Activated CD8-positive, alpha-beta memory T cell treated with anti-CD3 and anti-CD28 coated beads, Interleukin-2, amount 50 U/mL, for 48 hours (primary cell): ENCODE results near the gene USP49.

ENCODE experiments used
- DNase-seq: peaks from one replicate; pipeline ENCODE4 v3.0.0-alpha.2; 2020

USP49 gene

DNA sequence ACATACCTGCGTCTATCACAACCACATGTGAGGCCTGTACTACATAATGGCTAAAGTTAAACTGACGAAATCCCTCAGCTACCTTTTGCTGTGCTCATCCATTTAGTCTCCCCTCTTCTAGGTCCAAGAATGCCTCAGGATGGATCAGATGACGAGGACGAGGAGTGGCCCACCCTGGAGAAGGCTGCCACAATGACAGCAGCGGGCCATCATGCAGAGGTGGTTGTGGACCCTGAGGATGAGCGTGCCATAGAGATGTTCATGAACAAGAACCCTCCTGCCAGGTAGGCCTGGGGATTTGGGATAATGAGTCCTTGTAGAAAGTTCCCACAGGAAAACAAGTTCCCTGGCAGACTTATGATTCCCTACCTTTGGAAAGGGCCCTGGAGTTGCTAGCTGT lies 32.1 kb upstream of the USP49 start:
- DNase-seq = no peak

DNA sequence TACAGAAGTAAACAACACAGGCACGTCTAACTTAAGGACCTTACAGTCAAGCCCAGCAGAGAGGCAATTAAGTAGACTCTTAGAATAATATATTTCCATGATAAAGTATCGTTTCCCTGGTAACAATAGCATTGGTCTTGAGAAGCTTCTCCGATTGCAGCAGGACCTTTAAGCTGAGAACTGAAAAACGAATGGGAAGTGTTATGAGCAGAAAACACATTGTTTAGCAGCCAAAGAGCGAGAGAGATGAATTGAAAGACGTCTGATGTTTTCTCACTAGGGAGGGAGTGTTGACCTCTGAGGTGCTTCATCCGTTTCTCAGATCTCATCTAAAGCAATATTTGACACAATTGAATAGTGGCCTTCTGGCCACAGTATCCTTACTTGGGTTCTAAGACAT lies 27.0 kb upstream of the USP49 start:
- DNase-seq = no peak

DNA sequence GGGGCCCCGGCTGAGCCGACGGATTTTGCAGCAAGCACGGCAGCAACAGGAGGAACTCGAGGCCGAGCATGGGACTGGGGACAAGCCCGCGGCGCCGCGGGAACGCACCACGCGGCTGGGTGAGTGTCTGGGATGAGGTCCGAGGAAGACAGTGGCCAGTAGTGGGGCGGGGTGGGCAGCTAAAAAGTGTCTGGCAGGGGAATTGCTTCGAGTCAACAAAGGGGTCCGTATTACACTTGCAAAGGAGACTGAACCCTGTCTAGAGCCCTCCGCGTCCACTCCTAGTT lies 26.5 kb upstream of the USP49 start:
- no peak for DNase-seq

DNA sequence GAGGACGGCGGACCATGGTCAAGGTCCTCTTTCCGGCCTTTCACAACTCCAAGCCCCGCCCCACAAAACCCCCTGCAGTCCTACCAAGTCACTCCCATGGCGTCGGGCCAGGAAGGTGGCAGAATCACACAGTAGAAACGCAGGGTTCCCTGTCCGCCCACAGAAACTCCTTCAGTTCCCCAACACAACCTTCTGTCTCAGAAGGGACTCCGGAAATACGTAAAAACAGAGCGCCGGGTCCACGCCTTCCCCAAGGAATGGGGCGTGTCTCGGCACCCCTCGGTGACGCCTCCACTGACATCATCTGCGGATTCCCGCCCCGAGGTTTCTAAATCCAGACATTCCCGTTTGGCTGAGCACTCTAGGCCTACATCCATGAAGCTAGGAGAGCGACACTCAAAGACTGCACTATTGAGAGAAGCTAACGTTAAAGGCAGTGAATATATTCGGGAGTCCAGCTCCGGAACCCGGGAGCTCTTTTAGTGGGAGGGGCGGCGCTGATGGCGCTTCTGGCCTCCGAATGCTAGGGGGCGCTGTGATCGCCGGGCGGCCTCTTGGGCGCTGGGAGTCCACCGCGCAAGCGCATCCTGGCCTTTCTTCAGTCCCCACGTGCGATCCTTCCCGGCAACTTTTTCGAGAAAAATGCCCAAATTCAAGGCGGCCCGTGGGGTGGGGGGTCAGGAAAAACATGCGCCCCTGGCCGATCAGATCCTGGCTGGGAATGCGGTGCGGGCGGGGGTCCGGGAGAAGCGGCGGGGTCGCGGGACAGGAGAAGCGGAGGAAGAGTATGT lies 25.9 kb upstream of the USP49 start, which contains the start of the genes BYSL and MED20:
Gene BYSL (plus strand): TSS at position 579 of the 791 bp plus-strand sequence. CDS start 64 bp downstream, at position 643.
Gene MED20 (minus strand): TSS at position 219 of the 791 bp plus-strand sequence. CDS start 121 bp downstream, at position 98.
- peak; percentile 99 for DNase-seq

DNA sequence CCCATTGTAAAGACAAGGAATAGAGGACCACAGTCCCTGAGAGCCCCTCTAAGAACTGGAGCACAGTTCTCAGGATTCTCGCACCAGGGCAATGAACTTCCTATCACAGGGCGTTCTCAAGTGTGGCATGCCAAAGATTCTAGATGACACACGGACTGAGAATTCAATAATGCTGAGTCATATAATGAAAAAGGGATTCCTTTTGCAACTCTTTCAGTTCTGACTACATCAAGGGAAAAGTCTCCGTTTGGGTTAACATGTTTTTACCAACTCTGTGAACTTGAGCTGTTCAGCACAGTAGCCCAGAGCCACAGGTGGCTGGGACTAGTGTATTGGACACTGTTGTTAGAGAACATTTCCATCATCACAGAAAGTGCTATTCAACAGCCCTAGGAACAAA lies 22.4 kb upstream of the USP49 start:
- DNase-seq = no peak

DNA sequence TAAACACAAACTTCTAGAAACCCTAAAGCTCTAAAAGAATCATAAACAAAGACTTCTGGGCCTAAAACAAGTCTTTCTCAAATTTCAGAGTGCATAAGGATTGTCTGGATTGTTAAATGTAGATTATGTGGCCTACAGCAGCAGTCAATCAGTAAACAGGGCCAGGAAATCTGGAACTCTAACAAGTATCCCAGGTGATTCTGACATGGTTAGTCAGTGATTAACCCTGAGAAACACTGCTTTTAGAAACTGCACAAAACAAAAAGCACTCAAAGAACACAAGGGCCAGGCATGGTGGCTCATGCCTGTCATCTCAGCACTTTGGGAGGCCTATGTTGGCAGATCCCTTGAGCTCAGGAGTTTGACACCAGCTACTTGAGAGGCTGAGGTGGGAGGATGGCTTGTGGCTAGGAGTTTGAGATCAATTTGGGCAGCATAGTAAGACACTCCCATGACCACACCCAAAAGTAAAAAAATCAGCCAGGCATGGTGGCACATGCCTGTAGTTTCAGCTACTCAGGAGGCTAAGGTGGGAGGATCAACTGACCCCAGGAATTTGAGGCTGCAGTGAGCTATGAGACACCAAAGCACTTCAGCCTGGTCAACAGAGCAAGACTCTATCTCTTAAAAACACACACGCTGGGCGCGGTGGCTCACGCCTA lies 19.8 kb upstream of the USP49 start:
- no peak for DNase-seq

DNA sequence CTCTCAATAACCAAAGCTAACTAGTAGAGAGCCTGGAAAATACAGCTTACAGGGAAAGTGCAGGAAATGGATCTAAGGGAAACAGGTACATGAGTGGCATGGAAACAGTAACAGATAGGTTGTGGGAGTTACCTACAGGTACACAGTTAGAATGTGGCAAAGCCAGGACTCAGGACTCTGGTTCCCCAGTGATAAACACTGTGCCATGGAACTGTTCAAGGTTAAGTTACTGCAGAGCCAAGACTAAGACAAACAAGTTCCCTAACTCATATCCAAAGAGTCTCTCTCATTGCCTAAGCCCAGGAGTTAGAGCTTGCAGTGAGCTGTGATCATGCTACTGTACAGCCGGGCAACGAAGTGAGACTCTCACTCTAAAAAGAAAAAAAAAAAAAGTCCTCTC lies 19.2 kb upstream of the USP49 start:
- no peak for DNase-seq

DNA sequence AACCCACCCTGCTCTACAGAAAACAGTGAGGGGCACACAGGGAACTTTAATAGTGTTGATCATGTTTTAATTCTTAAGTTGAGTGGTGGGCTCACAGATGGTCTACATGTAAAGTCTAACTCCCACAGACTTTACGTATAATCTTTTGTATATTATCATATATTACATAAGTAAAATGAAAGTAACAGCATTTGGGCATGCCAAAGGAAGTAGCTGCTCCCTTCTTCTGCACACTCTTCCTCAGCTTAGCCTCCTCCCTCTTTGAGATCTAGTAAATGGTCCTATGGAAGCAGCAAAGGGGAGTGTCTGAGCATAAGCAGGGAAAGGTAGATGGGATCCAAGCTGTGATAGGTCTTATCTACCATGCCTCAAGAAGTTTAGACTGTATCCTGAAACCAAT lies 14.6 kb upstream of the USP49 start:
- DNase-seq = no peak

DNA sequence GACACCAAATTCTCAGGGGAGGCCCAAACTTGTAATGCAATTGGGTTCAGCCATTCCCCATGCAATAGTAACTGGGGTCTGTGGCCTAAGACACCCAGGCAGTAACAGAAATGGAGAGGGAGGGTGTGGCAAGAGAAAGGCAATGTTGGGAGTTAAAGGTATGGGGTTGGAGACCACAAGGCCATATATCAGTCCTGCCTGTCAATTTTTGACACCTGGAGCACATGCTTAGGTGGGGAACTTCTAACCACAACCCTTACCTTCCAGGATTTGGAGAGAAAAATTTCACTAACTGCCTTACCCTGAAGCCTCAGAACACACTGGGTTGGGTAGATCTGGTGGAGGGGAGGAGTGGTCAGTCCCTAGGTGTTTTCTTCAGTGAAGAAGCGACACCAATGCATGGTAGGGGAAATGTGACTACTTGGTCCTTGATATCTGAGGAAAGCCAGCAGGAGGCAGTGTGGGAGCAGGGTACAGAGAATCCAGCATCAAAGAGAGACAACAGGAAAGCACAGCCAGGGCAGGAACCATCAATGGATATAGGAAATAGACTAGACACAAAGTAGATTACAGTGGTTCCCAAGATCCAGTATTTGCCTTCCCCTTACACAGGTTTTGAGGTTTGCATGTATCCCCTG lies 6.8 kb upstream of the USP49 start:
- peak; percentile 59 for DNase-seq

DNA sequence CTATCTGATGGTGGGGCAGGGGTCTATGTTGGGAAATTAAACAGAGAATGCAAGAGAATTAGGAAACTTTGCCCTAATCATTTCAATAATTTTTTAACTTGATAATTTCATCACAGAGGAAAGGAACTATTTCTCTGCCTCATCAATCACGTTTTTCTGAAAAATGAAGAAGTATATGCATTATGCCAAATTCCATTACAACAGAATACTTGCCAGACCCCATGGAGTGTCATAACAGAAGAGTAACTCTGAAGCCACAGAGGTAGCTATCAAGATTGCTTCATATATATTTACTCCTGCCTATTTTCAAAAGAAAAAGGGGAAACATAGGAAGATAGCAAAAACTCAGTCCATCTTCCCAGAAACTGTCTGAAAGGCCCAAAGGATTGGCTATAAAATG lies 5.7 kb upstream of the USP49 start:
- no peak for DNase-seq

DNA sequence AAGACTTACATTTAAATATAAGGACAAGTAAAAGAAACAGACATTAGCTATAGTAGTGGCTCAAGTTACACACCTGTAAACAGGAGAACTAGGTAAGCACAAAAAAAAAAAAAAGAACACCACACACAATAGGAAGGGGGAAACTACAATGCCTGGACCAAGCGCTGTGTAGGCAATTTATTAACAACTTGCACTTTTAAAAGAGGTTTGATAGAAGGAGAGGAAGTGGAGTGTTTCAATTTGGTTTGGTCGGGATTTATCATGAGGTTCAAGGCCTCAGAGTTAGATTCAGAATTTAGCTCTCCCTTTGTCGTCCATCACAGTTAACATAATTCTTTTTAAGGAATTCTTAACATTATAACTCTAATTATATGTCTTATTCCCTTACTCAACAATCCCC lies 1.1 kb upstream of the USP49 start:
- DNase-seq = no peak

DNA sequence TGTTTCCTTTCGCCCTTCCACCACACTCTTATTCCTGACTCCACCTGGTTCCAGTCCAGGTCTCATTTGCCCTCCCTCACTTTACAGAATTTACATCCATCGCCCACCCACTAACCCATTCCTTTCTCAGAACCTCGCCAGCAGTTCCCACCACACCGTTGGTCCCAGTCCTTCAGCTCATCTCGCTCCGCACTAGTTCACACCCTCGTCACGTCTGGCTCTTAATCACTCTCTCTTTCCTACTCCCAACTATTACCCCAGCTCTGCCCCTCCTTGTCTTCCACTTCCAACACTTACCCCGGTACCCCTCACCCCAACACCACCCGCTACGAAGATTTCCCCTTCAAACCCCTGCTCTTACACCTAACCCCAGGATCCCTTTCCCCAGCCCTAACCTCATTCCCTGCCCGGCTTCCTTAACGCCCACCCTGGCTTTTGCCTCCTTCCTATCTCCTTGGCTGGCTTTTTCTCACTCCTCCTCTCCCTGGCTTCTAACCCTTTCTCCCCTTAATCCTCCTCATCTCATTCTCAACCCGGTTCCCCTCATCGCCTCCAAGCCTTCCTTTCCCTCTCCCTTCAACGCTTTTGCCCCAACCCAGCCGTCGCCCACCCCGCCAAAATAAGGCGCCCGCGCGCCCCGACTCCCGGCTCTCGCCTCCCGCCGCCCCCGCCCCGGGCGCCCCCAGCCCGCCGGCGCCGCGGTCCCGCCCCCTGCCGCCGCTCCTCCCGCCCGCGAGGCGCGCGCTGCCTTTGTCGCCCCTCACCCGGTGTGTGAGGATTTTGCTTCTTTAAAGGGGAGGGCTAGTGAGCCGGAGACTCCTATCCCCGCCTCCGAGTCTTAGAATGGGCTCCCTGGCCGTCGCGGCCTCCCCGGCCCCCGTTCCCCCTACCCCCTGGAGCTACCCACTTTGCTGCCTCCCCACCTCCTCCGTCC lies 542 bp downstream of the USP49 start:
- peak; percentile 55 for DNase-seq

DNA sequence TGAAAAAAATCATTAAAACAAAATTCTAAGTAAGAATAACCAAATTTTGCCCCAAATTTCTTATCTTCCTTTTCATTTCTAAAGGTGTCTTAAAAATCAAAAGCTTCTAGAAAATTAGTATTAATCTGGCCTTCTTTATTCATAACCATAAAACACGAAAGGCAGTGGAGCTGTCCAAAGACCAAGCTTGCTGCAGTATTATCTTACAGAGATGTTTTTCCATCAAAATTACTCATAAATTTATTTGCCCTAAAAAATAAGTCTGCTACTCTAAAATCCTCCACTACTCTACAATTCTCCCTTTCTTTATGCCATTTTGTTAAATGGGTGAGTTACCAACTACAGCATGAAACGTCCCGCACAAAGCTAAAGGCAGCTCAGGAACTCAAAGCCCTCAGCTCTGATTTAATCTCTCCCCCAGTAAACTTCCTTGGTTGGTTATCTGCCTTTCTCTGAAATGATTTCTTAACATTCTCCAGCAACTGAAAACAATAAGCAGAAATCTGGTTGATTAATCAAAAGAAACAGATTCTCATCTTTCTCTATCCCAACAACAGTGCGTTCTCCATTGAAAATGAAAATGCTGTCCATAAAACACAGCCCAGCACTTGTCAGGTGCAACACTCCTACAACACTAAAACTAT lies 2.1 kb downstream of the USP49 start:
- DNase-seq = no peak

DNA sequence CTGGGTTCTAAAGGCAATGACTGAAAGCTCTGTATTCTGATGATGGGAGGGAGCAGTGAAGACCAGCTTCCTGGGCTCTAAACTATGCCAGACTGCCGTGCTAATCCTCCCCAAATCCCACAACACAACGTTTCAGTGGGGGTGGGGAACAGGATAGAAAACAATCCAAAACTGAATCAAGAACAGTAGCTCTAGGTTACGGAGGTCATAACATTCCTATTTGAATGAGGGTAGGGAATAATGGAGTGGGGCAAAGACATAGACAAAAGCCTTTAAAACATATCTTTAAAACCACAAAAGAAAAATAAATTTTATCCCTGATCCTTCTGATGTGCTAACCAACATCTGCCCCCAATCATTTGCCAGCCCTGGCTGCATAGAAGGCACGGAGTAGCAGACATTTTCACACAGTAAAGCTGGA lies 7.8 kb downstream of the USP49 start:
- no peak for DNase-seq

DNA sequence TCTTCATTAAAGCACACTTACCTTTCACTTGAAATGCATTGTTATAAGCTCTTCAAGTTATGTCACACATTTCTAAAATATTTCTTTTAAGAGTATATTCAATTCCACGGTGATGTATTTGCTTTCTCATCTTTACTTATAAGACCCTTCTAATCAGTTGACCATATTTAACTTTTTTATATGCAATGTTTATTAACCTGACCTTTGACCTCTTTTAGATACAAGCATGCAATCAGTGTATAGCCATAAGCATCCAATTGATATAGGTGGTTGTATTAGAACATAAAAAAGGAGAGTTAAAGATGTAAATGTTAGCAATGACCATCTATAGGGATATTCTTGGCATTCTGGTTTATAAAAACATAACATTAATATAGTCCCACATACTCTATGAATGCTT lies 9.2 kb downstream of the USP49 start:
- no peak for DNase-seq

DNA sequence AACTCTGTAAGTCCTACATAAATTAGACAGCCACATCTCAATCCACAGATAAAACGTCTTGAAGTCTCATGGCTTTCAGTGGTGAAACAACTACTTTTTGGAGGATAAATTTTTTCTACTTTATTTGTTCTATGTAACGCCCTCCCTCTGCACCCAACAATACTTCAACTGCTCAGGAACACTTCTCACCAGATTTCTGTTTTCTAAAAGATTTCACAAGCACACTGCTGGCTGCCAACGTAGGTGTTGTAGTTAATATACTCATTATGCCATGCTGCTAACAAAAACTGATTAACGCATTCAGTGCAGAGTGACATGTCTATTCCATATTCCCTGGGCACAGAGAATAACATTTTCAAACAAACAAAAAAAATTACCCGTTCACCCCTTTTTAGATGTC lies 10.2 kb downstream of the USP49 start:
- DNase-seq = no peak

DNA sequence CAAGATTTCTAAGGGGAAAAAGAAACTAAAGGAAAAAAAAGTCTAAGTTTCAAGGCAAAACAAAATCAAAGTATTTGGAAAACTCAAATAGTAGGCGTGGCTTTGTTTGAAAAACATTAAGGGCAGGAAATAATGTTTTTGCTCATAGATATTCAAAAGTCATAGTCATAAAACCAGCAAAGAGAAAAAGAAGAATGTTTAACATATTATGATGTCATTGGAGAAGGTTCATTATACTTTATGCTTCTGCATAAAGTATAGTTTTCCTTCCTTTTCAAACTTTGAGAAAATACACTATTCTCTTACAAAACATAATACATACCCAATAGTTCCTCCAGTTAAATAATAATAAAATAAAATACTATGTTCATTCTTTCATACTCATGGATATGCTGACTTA lies 13.7 kb downstream of the USP49 start:
- no peak for DNase-seq

DNA sequence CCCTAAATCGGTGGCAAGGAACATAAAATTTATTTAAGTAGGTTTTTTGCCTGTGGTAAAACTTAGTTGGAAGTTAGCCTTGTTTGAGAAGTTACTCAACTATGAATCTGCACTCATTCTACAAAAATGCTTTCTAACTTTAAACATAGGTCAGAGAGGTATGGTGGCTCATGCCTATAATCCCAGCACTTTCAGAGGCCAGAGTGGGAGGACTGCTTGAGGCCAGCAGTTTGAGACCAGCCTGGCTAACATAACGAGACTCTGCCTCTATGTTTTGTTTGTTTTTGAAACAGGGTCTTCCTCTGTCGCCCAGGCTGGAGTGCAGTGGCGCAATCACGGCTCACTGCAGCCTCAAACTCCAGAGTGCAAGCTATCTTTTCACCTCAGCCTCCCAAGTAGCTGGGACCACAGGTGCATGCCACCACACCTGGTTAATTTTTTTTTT lies 16.2 kb downstream of the USP49 start:
- no peak for DNase-seq

DNA sequence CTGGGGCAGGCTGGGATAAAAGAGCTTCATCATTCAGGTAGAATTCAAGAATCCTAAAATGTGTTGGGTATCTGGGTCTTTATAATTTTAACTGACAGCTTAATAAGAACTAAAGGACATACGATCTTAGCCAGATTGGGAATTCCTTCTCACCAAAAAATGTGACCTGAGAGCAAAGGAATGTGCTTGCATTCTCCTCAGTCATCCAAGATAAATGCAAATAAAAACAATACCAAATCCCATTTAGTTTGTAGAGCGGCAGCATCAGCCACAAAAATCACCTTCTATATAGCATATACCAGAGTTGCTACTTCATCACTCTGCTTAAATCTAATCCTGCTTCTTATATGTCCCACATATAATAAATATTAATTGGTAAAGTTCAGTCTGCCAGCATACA lies 16.9 kb downstream of the USP49 start:
- no peak for DNase-seq

DNA sequence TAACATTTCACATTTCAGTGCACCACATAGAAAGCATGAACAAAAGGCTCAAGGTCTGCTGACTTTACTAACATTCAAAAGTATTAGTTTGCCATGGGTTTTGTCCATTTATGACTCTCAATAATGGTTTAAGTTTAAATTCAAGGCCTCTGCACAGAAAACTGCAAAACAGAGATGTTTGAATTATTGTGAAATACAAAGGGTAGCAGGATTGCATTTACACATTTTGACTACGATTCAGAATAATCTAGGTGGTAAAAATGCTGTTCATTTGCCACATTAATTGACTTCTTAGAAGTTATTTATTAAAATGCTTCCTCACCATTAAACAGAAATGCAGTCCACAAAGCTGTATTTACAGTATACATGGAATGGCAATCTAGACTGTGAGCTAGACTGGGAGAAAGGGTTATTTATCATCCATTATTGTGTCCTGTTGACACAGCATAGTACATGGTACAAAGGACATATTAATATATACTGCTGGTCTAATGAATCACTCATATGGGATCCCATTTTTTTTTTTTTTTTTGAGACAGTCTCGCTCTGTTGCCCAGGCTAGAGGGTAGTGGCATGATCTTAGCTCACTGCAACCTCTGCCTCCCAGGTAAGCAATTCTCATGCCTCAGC lies 18.0 kb downstream of the USP49 start:
- no peak for DNase-seq

DNA sequence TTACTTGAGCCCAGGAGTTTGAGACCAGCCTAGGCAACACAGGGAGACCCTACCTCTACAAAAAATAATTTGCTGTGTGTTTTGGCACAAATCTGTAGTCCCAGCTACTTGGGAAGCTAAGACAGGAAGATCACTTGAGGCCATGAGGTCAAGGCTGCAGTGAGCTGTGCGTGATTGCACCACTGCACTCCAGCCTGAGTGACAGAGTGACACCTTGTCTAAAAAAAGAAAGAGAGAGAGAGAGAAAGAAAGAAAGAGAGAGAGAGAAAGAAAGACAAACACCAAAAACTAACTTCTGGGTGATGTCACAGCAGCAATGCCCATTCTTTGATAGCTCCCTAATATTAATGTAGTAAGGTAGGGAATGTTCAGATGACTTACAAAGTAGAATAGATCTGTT lies 20.4 kb downstream of the USP49 start:
- no peak for DNase-seq

DNA sequence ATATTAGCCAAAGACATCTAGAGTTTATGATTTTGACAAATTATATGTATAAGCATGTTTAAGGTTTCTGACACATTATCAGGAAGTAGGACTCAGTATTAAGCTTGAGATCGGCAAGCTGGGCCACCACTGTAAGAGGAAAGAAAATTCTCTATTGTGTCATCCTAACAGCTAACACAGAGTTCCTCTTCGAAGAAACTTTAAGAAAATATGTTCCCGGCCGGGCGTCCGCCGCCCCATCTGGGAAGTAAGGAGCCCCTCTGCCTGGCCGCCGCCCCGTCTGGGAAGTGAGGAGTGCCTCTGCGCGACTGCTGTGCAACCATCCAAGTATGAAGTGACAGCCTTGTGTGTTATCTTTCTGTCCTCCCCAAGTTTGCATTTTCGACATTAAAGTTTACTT lies 23.0 kb downstream of the USP49 start:
- no peak for DNase-seq
